Measurements from ENCODE around the gene ATXN3L. TPM values are rescaled to one million over a fixed set of nuclear protein-coding genes. Genes with fewer than 3 reads are reported as not detected.
A peak's percentile ranks its signal among the peaks of the same experiment; 100 is the strongest.

The ATXN3L gene
- total and polyA plus RNA-seq, 2 of the 8 experiments (the other 6 are each of a cell fraction or from before 2014, with no cell fraction given) = not detected

- Histone ChIP-seq H4K20me1 (replicated peaks in 1 of 2; ENCODE audit: control insufficient read depth in 1 of 2, insufficient read depth in 2 of 2, low read length in 2 of 2) (no peaks in the 10 kb centered on the region), H3K4me1 (replicated peaks in 1 of 4; ENCODE audit: control insufficient read depth in 3 of 4, insufficient read depth in 4 of 4, low read length in 3 of 4) (no peaks in the 10 kb centered on the region), H3K23ac (ENCODE audit: insufficient read length) (no peak overlapping the region), H3K18ac (ENCODE audit: extremely low read depth, low read length) (no peak overlapping the region), H4K5ac (ENCODE audit: insufficient read length, low read depth, low read length) (no peak overlapping the region), H3K27ac (ENCODE audit: low read depth, low read length) (no peak overlapping the region), H2BK15ac (ENCODE audit: low read length) (no peak overlapping the region), H3K79me1 (ENCODE audit: low read depth, low read length) (no peaks in the 10 kb centered on the region), H3K4me3 (ENCODE audit: extremely low read depth in 1 of 4, insufficient read depth in 2 of 4, low read depth in 3 of 4, low read length in 4 of 4) (no peak overlapping the region), H2BK120ac (replicated peaks; ENCODE audit: low read depth, low read length) (peak overlapping the region; percentile 43), H3K4me2 (ENCODE audit: insufficient read depth in 1 of 2, low read depth in 2 of 2, low read length in 2 of 2) (no peak overlapping the region), H3K27me3 (replicated peaks in 1 of 4; ENCODE audit: control insufficient read depth in 3 of 4, extremely low read depth in 1 of 4, insufficient read depth in 3 of 4, low read length in 3 of 4) (no peaks in the 10 kb centered on the region), H4K91ac (replicated peaks; ENCODE audit: insufficient read length, low read length) (no peak overlapping the region), H3K14ac (ENCODE audit: insufficient read length) (no peak overlapping the region), H2BK12ac (ENCODE audit: low read depth, low read length) (0 out of 2 replicates have a peak overlapping the region, but pooled peaks have one; percentile 9), H3K9ac (replicated peaks in 1 of 4; ENCODE audit: extremely low read depth in 1 of 4, low read depth in 3 of 4, low read length in 3 of 4) (no peak overlapping the region), H2AK5ac (ENCODE audit: low read depth, low read length) (no peak overlapping the region), H3K36me3 (ENCODE audit: control insufficient read depth in 2 of 4, insufficient read depth in 4 of 4, low read length in 3 of 4) (no peaks in the 10 kb centered on the region), H2AFZ (ENCODE audit: low read length) (peak overlapping the region; percentile 22; the same call in 1 of the 2 replicates), H3K4ac (replicated peaks; ENCODE audit: insufficient read length, low read depth, low read length) (no peak overlapping the region), H4K8ac (ENCODE audit: extremely low read depth, insufficient read depth, low read length) (no peak overlapping the region), H3K23me2 (ENCODE audit: low read depth, low read length) (no peaks in the 10 kb centered on the region), H3K9me3 (ENCODE audit: insufficient read depth in 2 of 2, low read depth in 1 of 2, low read length in 1 of 2) (no peaks in the 10 kb centered on the region), H2BK20ac (ENCODE audit: low read length) (no peak overlapping the region), H3K56ac (replicated peaks; ENCODE audit: insufficient read length, low read depth, low read length) (no peak overlapping the region), H3K79me2 (ENCODE audit: control insufficient read depth in 1 of 2, insufficient read depth in 2 of 2, low read length in 2 of 2) (no peaks in the 10 kb centered on the region), H2BK5ac (ENCODE audit: low read depth, low read length) (no peak overlapping the region)
- 92% methylated on average over 2 of the region's 10 CpGs; no CpG with 5 or more reads in 1 of the 2 experiments for WGBS, 2 experiments (ENCODE audit: extremely low coverage in 1 of 2, insufficient coverage in 1 of 2, insufficient read length in 1 of 2, insufficient replicate concordance in 2 of 2, low coverage in 1 of 2, low lambda C conversion rate in 2 of 2, missing lambda C conversion rate in 1 of 2)
- CTCF ChIA-PET (ENCODE audit: partially characterized antibody) = no interaction called here
- POLR2A ChIA-PET (ENCODE audit: partially characterized antibody) = no interaction called here
- FAIRE-seq = no peak
- TF ChIP-seq SIN3A (conservative IDR thresholded peaks at IDR 0.05 in 1 of 2, IDR thresholded peaks at IDR 0.05 in 1 of 2; ENCODE audit: low read depth in 1 of 2, low read length in 2 of 2) (no peak), FOSL1 (IDR thresholded peaks at IDR 0.05; ENCODE audit: insufficient read depth, low read depth, low read length) (no peak), BRCA1 (IDR thresholded peaks at IDR 0.05; ENCODE audit: low read depth, low read length) (no peak), TAF7 (optimal IDR thresholded peaks at IDR 0.05; ENCODE audit: borderline replicate concordance, low read depth, low read length) (no peak), BCL11A (IDR thresholded peaks at IDR 0.05; ENCODE audit: low read depth in 2 of 2, low read length in 2 of 2) (no peak)
- DNase-seq (ENCODE audit: low read depth in 1 of 2, low spot score in 2 of 2) = no peak
These were observed 20.4 kb upstream of the ATXN3L start for GRCh38 chrX:13340182-13340791.
